Chondrocyte (in vitro differentiated cells): ENCODE results near the gene ARHGEF6. TPM values are rescaled to one million over a fixed set of nuclear protein-coding genes. Genes with fewer than 3 reads are reported as not detected.
A peak's percentile ranks its signal among the peaks of the same experiment; 100 is the strongest.

ENCODE experiments used
- DNase-seq: peaks from one replicate; pipeline ENCODE4 v3.0.0; 2021; ENCODE audit warnings: mixed read lengths, low spot score
- H3K27ac Mint-ChIP-seq: one replicate; pipeline ENCODE4 v1.8.0; 2021; ENCODE audit warnings: mild to moderate bottlenecking, moderate library complexity, mixed read lengths; ENCODE audit not compliant: unreplicated experiment
- H3K27me3 Mint-ChIP-seq: 2 replicates; pipeline ENCODE4 v1.8.0; 2021; ENCODE audit warnings: low read depth, mixed read lengths
- H3K36me3 Mint-ChIP-seq: 2 replicates; pipeline ENCODE4 v1.8.0; 2021; ENCODE audit warnings: low read depth, mixed read lengths
- H3K4me1 Mint-ChIP-seq: 2 replicates; pipeline ENCODE4 v1.8.0; 2021; ENCODE audit warnings: low read depth, mild to moderate bottlenecking, mixed read lengths
- H3K4me3 Mint-ChIP-seq: one replicate; pipeline ENCODE4 v1.8.0; 2021; ENCODE audit warnings: mild to moderate bottlenecking, moderate library complexity, mixed read lengths; ENCODE audit not compliant: unreplicated experiment
- H3K9me3 Mint-ChIP-seq: 2 replicates; pipeline ENCODE4 v1.8.0; 2021; ENCODE audit warnings: low read depth, mixed read lengths
- total RNA-seq: library from RNA; stranded (reverse); gene quantifications from 3 replicates; pipeline ENCODE4 v1.2.1, GENCODE V29; 2021
- TF ChIP-seq, protein P1 (sequence below): fragments of 200-600 bp; sonication (generic); IDR thresholded peaks from 2 replicates; pipeline ENCODE4 v1.5.0; 2021; ENCODE audit warnings: antibody characterized with exemption, mild to moderate bottlenecking, moderate library complexity

The ARHGEF6 gene
- total RNA-seq, 1 donor from 2014 or later = 12.2 TPM

DNA sequence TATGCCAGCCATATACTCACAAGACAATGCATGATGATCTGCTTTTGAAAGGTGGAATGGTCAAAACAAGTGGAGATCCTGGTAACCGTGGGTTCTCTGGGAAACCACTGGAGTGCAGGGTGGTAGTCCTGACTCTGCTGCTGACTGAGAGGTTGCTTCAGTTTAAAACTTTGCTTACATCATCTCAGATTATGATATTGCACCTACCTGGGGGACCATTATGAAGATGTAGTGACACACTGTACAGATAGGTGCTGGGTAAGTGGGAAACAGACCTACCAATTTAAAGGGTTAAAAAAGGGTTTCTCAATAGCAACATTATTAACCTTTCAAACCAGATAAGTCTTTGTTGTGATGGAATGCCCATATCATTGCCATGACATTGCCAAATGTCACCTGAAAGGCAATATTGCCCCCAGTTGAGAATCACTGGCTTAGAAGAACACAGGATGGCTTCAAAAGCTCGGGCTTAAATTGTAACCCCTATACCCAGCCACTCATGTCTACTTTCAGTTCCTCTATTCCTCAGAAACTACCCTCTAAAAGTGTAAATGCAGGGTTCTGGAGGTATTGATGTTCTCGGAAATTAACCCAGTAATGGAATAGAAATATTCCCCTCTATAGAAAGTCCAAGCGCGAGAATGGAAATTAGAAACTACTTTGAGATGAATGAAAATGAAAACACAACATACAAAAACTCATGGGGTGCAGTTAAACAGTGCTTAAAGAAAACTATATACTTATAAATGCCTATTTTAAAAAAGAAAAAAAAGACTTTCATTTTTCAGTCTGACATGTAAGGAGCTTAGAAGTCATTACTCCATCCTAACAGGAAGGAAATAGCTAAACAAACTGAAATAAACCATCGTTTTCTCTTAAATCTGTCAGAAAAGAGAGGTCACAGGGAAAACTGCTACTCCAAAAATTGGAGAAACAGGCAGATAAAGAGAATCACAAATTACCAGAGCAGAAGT lies 65.8 kb downstream of the ARHGEF6 start:
- peaks cover 16% of the 10 kb centered on the region for H3K4me1 Mint-ChIP-seq
- no peak overlapping the region for H3K27ac Mint-ChIP-seq
- H3K9me3 Mint-ChIP-seq = no peaks in the 10 kb centered on the region
- H3K27me3 Mint-ChIP-seq = no peaks in the 10 kb centered on the region
- no peak for DNase-seq
- TF ChIP-seq, protein P1, sequence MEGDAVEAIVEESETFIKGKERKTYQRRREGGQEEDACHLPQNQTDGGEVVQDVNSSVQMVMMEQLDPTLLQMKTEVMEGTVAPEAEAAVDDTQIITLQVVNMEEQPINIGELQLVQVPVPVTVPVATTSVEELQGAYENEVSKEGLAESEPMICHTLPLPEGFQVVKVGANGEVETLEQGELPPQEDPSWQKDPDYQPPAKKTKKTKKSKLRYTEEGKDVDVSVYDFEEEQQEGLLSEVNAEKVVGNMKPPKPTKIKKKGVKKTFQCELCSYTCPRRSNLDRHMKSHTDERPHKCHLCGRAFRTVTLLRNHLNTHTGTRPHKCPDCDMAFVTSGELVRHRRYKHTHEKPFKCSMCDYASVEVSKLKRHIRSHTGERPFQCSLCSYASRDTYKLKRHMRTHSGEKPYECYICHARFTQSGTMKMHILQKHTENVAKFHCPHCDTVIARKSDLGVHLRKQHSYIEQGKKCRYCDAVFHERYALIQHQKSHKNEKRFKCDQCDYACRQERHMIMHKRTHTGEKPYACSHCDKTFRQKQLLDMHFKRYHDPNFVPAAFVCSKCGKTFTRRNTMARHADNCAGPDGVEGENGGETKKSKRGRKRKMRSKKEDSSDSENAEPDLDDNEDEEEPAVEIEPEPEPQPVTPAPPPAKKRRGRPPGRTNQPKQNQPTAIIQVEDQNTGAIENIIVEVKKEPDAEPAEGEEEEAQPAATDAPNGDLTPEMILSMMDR = no peak
- no peaks in the 10 kb centered on the region for H3K36me3 Mint-ChIP-seq
- H3K4me3 Mint-ChIP-seq = no peak overlapping the region

GRCh38 chrX:136712650-136713310 lies 68.0 kb downstream of the ARHGEF6 start:
- TF ChIP-seq, protein P1 = no peak
- H3K27ac Mint-ChIP-seq = no peak overlapping the region

GRCh38 chrX:136711147-136711546 lies 69.6 kb downstream of the ARHGEF6 start:
- H3K4me1 Mint-ChIP-seq = peaks cover 16% of the 10 kb centered on the region
- no peaks in the 10 kb centered on the region for H3K9me3 Mint-ChIP-seq
- H3K27ac Mint-ChIP-seq = peak overlapping the region; percentile 90
- TF ChIP-seq, protein P1 = peak; percentile 77
- H3K4me3 Mint-ChIP-seq = no peak overlapping the region
- DNase-seq = no peak
- no peaks in the 10 kb centered on the region for H3K27me3 Mint-ChIP-seq
- H3K36me3 Mint-ChIP-seq = no peaks in the 10 kb centered on the region

More at GRCh38 chrX:136712650-136713310, 68.0 kb downstream of the ARHGEF6 start:
- Mint-ChIP-seq H3K4me1 (peaks cover 16% of the 10 kb centered on the region), H3K4me3 (no peak overlapping the region), H3K36me3 (no peaks in the 10 kb centered on the region), H3K27me3 (no peaks in the 10 kb centered on the region), H3K9me3 (no peaks in the 10 kb centered on the region)
- no peak for DNase-seq

DNA sequence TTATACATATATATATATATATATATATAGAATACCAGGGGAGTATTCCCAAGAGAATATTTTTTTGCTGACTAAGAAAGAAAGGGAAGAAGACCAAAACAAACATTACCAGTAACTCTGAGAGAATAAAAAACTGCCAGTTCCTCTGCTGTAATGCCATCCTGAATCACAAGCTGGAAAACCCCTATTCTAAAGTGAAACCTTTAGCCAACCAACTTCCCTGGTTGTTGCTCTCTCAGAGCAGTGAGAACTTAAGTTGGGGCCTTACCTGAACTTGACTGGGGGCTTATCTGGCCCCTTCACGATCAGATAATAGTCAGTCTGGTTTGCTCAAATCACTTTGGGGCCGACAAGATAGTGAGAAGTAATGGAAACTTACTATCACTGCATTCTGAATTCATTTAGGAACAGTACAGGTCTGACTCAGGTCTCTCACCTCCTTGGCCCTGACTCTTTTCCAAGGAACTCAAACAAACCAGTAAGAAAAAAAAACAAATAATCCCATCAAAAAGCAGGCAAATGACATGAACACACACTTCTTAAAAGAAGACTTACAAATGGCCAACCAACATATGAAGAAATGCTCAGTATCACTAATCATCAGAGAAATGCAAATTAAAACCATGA lies 70.3 kb downstream of the ARHGEF6 start:
- Mint-ChIP-seq H3K4me1 (peaks cover 16% of the 10 kb centered on the region), H3K27me3 (no peaks in the 10 kb centered on the region), H3K27ac (peak overlapping the region; percentile 82), H3K9me3 (no peaks in the 10 kb centered on the region), H3K36me3 (no peaks in the 10 kb centered on the region), H3K4me3 (no peak overlapping the region)
- no peak for DNase-seq
- TF ChIP-seq, protein P1 = no peak

- no peaks in the 10 kb centered on the region for H3K36me3 Mint-ChIP-seq
- no peak for DNase-seq
- no peaks in the 10 kb centered on the region for H3K27me3 Mint-ChIP-seq
- no peak overlapping the region for H3K4me3 Mint-ChIP-seq
- no peak overlapping the region for H3K27ac Mint-ChIP-seq
- peaks cover 16% of the 10 kb centered on the region for H3K4me1 Mint-ChIP-seq
- H3K9me3 Mint-ChIP-seq = peaks cover 3% of the 10 kb centered on the region
- TF ChIP-seq, protein P1 = peak; percentile 75
Observed at GRCh38 chrX:136708348-136708747, 72.4 kb downstream of the ARHGEF6 start.
